Vagina (tissue), 2 donors: ENCODE data around the gene ATP11B. TPM values are rescaled to one million over a fixed set of nuclear protein-coding genes. Genes with fewer than 3 reads are reported as not detected.

Experiments used
- DNase-seq, 2 donors: peaks; one replicate each; pipeline ENCODE4 v3.0.0-alpha.2; 2017; ENCODE audit errors: extremely low spot score in 2 of 2
- H3K27ac ChIP-seq: fragments of 200-600 bp; sonication (generic); one replicate; pipeline ENCODE4 v1.5.1; 2019
- H3K27me3 ChIP-seq: fragments of 200-600 bp; sonication (generic); one replicate; pipeline ENCODE4 v1.5.1; 2019
- H3K36me3 ChIP-seq, 2 donors: fragments of 200-600 bp; sonication (generic); one replicate each; pipeline ENCODE4 v1.5.1; 2017 to 2019
- H3K4me1 ChIP-seq: fragments of 200-600 bp; sonication (generic); one replicate; pipeline ENCODE4 v1.5.1; 2019
- H3K4me3 ChIP-seq, 2 donors: fragments of 200-600 bp; sonication (generic); 1 replicate in 1 of 2; 2 replicates in 1 of 2; pipeline ENCODE4 v1.5.1; 2016 to 2019
- H3K9me3 ChIP-seq: fragments of 200-600 bp; sonication (generic); one replicate; pipeline ENCODE4 v1.5.1; 2019
- CTCF ChIP-seq, 3 experiments: fragments of 450-650 bp in 2 of 3; fragments of 200-600 bp in 1 of 3; sonication (generic) in 1 of 3; IDR thresholded peaks; one replicate each; pipeline ENCODE4 v1.5.1; 2017 to 2019; ENCODE audit warnings: antibody characterized with exemption in 3 of 3, mild to moderate bottlenecking in 2 of 3, moderate library complexity in 2 of 3
- POLR2A ChIP-seq, 2 donors: fragments of 450-650 bp; IDR thresholded peaks; one replicate each; pipeline ENCODE4 v1.6.1; 2017; ENCODE audit warnings: antibody characterized with exemption in 2 of 2, mild to moderate bottlenecking in 2 of 2, moderate library complexity in 2 of 2
- POLR2AphosphoS5 ChIP-seq, 2 donors: sonication (generic); formaldehyde crosslinking; IDR thresholded peaks; one replicate each; pipeline ENCODE4 v1.9.0; 2017; ENCODE audit warnings: antibody characterized with exemption in 2 of 2, mild to moderate bottlenecking in 2 of 2, low read depth in 1 of 2; ENCODE audit not compliant: insufficient read depth in 1 of 2
- intact Hi-C: fragments of 100-400 bp; cut with DNase I; formaldehyde crosslinking; loops from one replicate; pipeline ENCODE4 v1.15.1; 2023
- total RNA-seq: library from RNA; depleted of rRNA; stranded (reverse); fragments of >200 nt; gene quantifications from one replicate; pipeline ENCODE4 v1.2.3, GENCODE V29; 2016

Gene ATP11B
- total RNA-seq, 1 donor from 2014 or later, result 100 TPM

GRCh38 chr3:182800508-182800907, 7.2 kb downstream of the ATP11B start:
- H3K27ac ChIP-seq, result no peak overlapping the region
- H3K36me3 ChIP-seq, result no peaks in the 10 kb centered on the region
- H3K4me1 ChIP-seq, result peaks cover 41% of the 10 kb centered on the region
- no peak for DNase-seq
- H3K4me3 ChIP-seq, result no peak overlapping the region
- H3K9me3 ChIP-seq, result no peaks in the 10 kb centered on the region
- TF ChIP-seq CTCF (IDR thresholded peaks at IDR 0.05) (no peak), POLR2AphosphoS5 (IDR thresholded peaks at IDR 0.05; ENCODE audit: insufficient read depth in 1 of 2, low read depth in 1 of 2) (no peak), POLR2A (IDR thresholded peaks at IDR 0.05) (no peak)
- intact Hi-C loops, result no loop called here
- H3K27me3 ChIP-seq, result no peaks in the 10 kb centered on the region

- intact Hi-C loops, result no loop called here
- DNase-seq, result no peak
- no peak for TF ChIP-seq CTCF (IDR thresholded peaks at IDR 0.05)
- no peak for TF ChIP-seq POLR2AphosphoS5 (IDR thresholded peaks at IDR 0.05; ENCODE audit: insufficient read depth in 1 of 2, low read depth in 1 of 2)
- TF ChIP-seq POLR2A (IDR thresholded peaks at IDR 0.05), result no peak
- no peaks in the 10 kb centered on the region for H3K27me3 ChIP-seq
- no peaks in the 10 kb centered on the region for H3K9me3 ChIP-seq
- no peaks in the 10 kb centered on the region for H3K36me3 ChIP-seq
- peaks cover 21% of the 10 kb centered on the region for H3K4me1 ChIP-seq
- H3K27ac ChIP-seq, result no peak overlapping the region
- H3K4me3 ChIP-seq, result no peak overlapping the region
These were observed 9.4 kb downstream of the ATP11B start for GRCh38 chr3:182802413-182803390.

GRCh38 chr3:182803596-182803995, 10.3 kb downstream of the ATP11B start:
- TF ChIP-seq POLR2AphosphoS5 (IDR thresholded peaks at IDR 0.05; ENCODE audit: insufficient read depth in 1 of 2, low read depth in 1 of 2), result no peak
- TF ChIP-seq POLR2A (IDR thresholded peaks at IDR 0.05), result no peak
- TF ChIP-seq CTCF (IDR thresholded peaks at IDR 0.05), result no peak
- H3K27me3 ChIP-seq, result no peaks in the 10 kb centered on the region
- no peak overlapping the region for H3K27ac ChIP-seq
- peaks cover 24% of the 10 kb centered on the region for H3K4me1 ChIP-seq
- intact Hi-C loops, result no loop called here
- H3K4me3 ChIP-seq, result no peak overlapping the region
- no peaks in the 10 kb centered on the region for H3K36me3 ChIP-seq
- no peak for DNase-seq
- H3K9me3 ChIP-seq, result no peaks in the 10 kb centered on the region

- H3K4me1 ChIP-seq, result peaks cover 30% of the 10 kb centered on the region
- H3K27me3 ChIP-seq, result no peaks in the 10 kb centered on the region
- intact Hi-C loops, result no loop called here
- TF ChIP-seq POLR2A (IDR thresholded peaks at IDR 0.05), result no peak
- H3K36me3 ChIP-seq, result no peaks in the 10 kb centered on the region
- H3K27ac ChIP-seq, result no peak overlapping the region
- H3K4me3 ChIP-seq, result no peak overlapping the region
- no peaks in the 10 kb centered on the region for H3K9me3 ChIP-seq
- DNase-seq, result no peak
These were observed 13.8 kb downstream of the ATP11B start for GRCh38 chr3:182807061-182807460.

GRCh38 chr3:182808041-182808770, 14.9 kb downstream of the ATP11B start:
- Histone ChIP-seq H3K9me3 (no peaks in the 10 kb centered on the region), H3K4me3 (no peak overlapping the region), H3K27ac (no peak overlapping the region), H3K36me3 (no peaks in the 10 kb centered on the region), H3K27me3 (no peaks in the 10 kb centered on the region), H3K4me1 (peaks cover 19% of the 10 kb centered on the region)
- intact Hi-C loops, result no loop called here
- DNase-seq, result no peak
- TF ChIP-seq CTCF (IDR thresholded peaks at IDR 0.05), result no peak
- no peak for TF ChIP-seq POLR2A (IDR thresholded peaks at IDR 0.05)
- no peak for TF ChIP-seq POLR2AphosphoS5 (IDR thresholded peaks at IDR 0.05; ENCODE audit: insufficient read depth in 1 of 2, low read depth in 1 of 2)
